ENCODE results near the gene CCDC9B.

CCDC9B gene

GRCh38 chr15:40307421-40308211 is 33.1 kb downstream of the CCDC9B start, which contains the start of gene PLCB2:
PLCB2 (minus strand) TSS chr15:40307935; CDS start chr15:40307672, 263 bp downstream.
- no peak for DNase-seq (ENCODE audit: low read depth)

GRCh38 chr15:40306908-40307307 is 33.8 kb downstream of the CCDC9B start:
- DNase-seq (ENCODE audit: low read depth) = no peak

GRCh38 chr15:40306371-40306770 is 34.4 kb downstream of the CCDC9B start:
- no peak for DNase-seq (ENCODE audit: low read depth)

- no peak for DNase-seq (ENCODE audit: low read depth)
Observed at GRCh38 chr15:40305281-40305680, 35.5 kb downstream of the CCDC9B start.

- DNase-seq (ENCODE audit: low read depth) = no peak
Observed at GRCh38 chr15:40303576-40303975, 37.2 kb downstream of the CCDC9B start.

GRCh38 chr15:40302981-40303380 is 37.8 kb downstream of the CCDC9B start:
- no peak for DNase-seq (ENCODE audit: low read depth)

- DNase-seq (ENCODE audit: low read depth) = no peak
Observed at GRCh38 chr15:40302288-40302886, 38.4 kb downstream of the CCDC9B start.

GRCh38 chr15:40301467-40302179 is 39.1 kb downstream of the CCDC9B start:
- DNase-seq (ENCODE audit: low read depth) = no peak

- no peak for DNase-seq (ENCODE audit: low read depth)
Observed at GRCh38 chr15:40300771-40301170, 40.0 kb downstream of the CCDC9B start.

- DNase-seq (ENCODE audit: low read depth) = no peak
Observed at GRCh38 chr15:40300367-40300766, 40.4 kb downstream of the CCDC9B start.

GRCh38 chr15:40298216-40298935 is 42.4 kb downstream of the CCDC9B start:
- no peak for DNase-seq (ENCODE audit: low read depth)

GRCh38 chr15:40297356-40297755 is 43.4 kb downstream of the CCDC9B start:
- no peak for DNase-seq (ENCODE audit: low read depth)

- no peak for DNase-seq (ENCODE audit: low read depth)
Observed at GRCh38 chr15:40296561-40297230, 44.0 kb downstream of the CCDC9B start.

GRCh38 chr15:40295877-40296560 is 44.7 kb downstream of the CCDC9B start:
- no peak for DNase-seq (ENCODE audit: low read depth)

GRCh38 chr15:40295297-40295696 is 45.4 kb downstream of the CCDC9B start:
- DNase-seq (ENCODE audit: low read depth) = no peak

GRCh38 chr15:40293905-40294895 is 46.5 kb downstream of the CCDC9B start:
- no peak for DNase-seq (ENCODE audit: low read depth)

- no peak for DNase-seq (ENCODE audit: low read depth)
Observed at GRCh38 chr15:40293006-40293405, 47.7 kb downstream of the CCDC9B start.

GRCh38 chr15:40292246-40292645 is 48.5 kb downstream of the CCDC9B start:
- DNase-seq (ENCODE audit: low read depth) = no peak

GRCh38 chr15:40290918-40291574 is 49.7 kb downstream of the CCDC9B start:
- no peak for DNase-seq (ENCODE audit: low read depth)
